HG02981 (cell line): ENCODE data around the gene ZNF273.

Source experiments
- ATAC-seq: cut with Tn5 transposase; IDR thresholded peaks from one replicate; pipeline ENCODE4 v1.9.1; 2021; ENCODE audit warnings: mild to moderate bottlenecking, moderate library complexity; ENCODE audit not compliant: unreplicated experiment

ZNF273 gene

GRCh38 chr7:64876792-64877713 lies 26.0 kb upstream of the ZNF273 start:
- no peak for ATAC-seq

- no peak for ATAC-seq
These were observed 25.1 kb upstream of the ZNF273 start for GRCh38 chr7:64877714-64878610.

- ATAC-seq = no peak
These were observed 24.4 kb upstream of the ZNF273 start for GRCh38 chr7:64878684-64879083.

- ATAC-seq = no peak
These were observed 23.9 kb upstream of the ZNF273 start for GRCh38 chr7:64879086-64879730.

GRCh38 chr7:64879800-64880199 lies 23.3 kb upstream of the ZNF273 start:
- ATAC-seq = no peak

- no peak for ATAC-seq
These were observed 22.5 kb upstream of the ZNF273 start for GRCh38 chr7:64880322-64881297.

- no peak for ATAC-seq
These were observed 21.4 kb upstream of the ZNF273 start for GRCh38 chr7:64881461-64882287.

GRCh38 chr7:64882341-64883112 lies 20.5 kb upstream of the ZNF273 start:
- no peak for ATAC-seq

GRCh38 chr7:64883113-64883905 lies 19.8 kb upstream of the ZNF273 start:
- no peak for ATAC-seq

GRCh38 chr7:64884085-64884912 lies 18.8 kb upstream of the ZNF273 start:
- ATAC-seq = no peak

- ATAC-seq = no peak
These were observed 18.1 kb upstream of the ZNF273 start for GRCh38 chr7:64884913-64885370.

GRCh38 chr7:64885520-64886240 lies 17.4 kb upstream of the ZNF273 start:
- ATAC-seq = no peak

GRCh38 chr7:64886956-64887545 lies 16.0 kb upstream of the ZNF273 start:
- no peak for ATAC-seq

GRCh38 chr7:64887756-64888508 lies 15.1 kb upstream of the ZNF273 start:
- ATAC-seq = no peak

GRCh38 chr7:64888561-64888900 lies 14.5 kb upstream of the ZNF273 start:
- ATAC-seq = no peak
